Pancreas (tissue), 10 donors: ENCODE data around the gene ITPRIPL2. TPM values are rescaled to one million over a fixed set of nuclear protein-coding genes. Genes with fewer than 3 reads are reported as not detected.

Source experiments
- ATAC-seq, 4 donors: fragments of 200-7000 bp; cut with Tn5 transposase; one replicate each; pipeline versions ENCODE4 v1.8.0 to v1.9.1; 2020; ENCODE audit warnings: mild to moderate bottlenecking in 4 of 4, moderate library complexity in 4 of 4
- DNase-seq, 6 donors: peaks; one replicate each; pipeline ENCODE4 v3.0.0-alpha.2; 2020
- FAIRE-seq: peaks from 2 replicates; lab custom pipeline; 2012; peaks lifted over from hg19 to GRCh38; lab: Jason Lieb, UNC
- H3K27ac ChIP-seq, 4 donors: fragments of 200-600 bp; sonication (generic); 1 replicate in 3 of 4; 2 replicates in 1 of 4; pipeline versions ENCODE4 v1.5.0 to v1.8.0; 2020
- H3K27me3 ChIP-seq, 4 donors: fragments of 200-600 bp; one replicate each; pipeline ENCODE4 v1.8.0; 2021
- H3K36me3 ChIP-seq, 3 donors: fragments of 200-600 bp; sonication (generic) in 1 of 3; one replicate each; pipeline versions ENCODE4 v1.5.0 to v1.8.0; 2020 to 2021
- H3K4me1 ChIP-seq, 3 donors: fragments of 200-600 bp; one replicate each; pipeline ENCODE4 v1.8.0; 2021
- H3K4me3 ChIP-seq, 4 donors: fragments of 200-600 bp; sonication (generic) in 2 of 4; one replicate each; pipeline versions ENCODE4 v1.5.0 to v1.8.0; 2020 to 2021
- H3K9me3 ChIP-seq, 4 donors: fragments of 200-600 bp; one replicate each; pipeline ENCODE4 v1.8.0; 2021
- WGBS, 2 donors: extraction: QIAGEN DNeasy Blood & Tissue Kit; methylation state at CpG; one replicate each; pipeline ENCODE4 v1.1.7; 2013; 5-methylcytosine and 5-hydroxymethylcytosine counted together
- intact Hi-C, 3 donors: fragments of 100-400 bp; cut with DNase I; formaldehyde crosslinking; loops; one replicate each; pipeline versions ENCODE4 v1.11.1 to v1.14.2; 2022
- polyA plus RNA-seq, 2 donors: library from polyadenylated mRNA; stranded (reverse); fragments of 200-250 nt; gene quantifications; one replicate each; pipeline ENCODE4 v1.2.3, GENCODE V29; 2013
- total RNA-seq, 6 donors: library from RNA; stranded (reverse); fragmentation: NEBNext Ultra II Directional in 4 of 6; extraction: Animal tissue kit (Norgen Biotek cat#: 25700) in 4 of 6; gene quantifications; one replicate each; pipeline versions ENCODE4 v1.2.1 to v1.2.4, GENCODE V29; 2021 to 2023
- TF ChIP-seq, protein P1 (sequence below), 4 donors: fragments of 200-600 bp; sonication (generic) in 3 of 4; IDR thresholded peaks; one replicate each; pipeline versions ENCODE4 v1.5.0 to v1.8.0; 2021; ENCODE audit warnings: antibody characterized with exemption in 4 of 4
- donor health status: healthy with polysubstance abuse.
- donor health status: DM: no; HTN: no; CAD: no; lungs with moderate emphysema.
- donor health status: DM: no; HTN: no; CAD: no.
- donor health status: control.
- donor health status: control.
- donor health status: Bipolar disorder and iron deficiency.
- donor health status: DM: yes; HTN: yes; CAD: no.
- donor health status: DM: no; HTN: no; CAD: no.
- donor health status: DM: no; HTN: no; CAD: no.
- donor health status: DM: yes; HTN: yes; CAD: no.

Gene ITPRIPL2
- total and polyA plus RNA-seq, 8 donors = 4.0 to 36.2 (median 19.8) TPM

DNA sequence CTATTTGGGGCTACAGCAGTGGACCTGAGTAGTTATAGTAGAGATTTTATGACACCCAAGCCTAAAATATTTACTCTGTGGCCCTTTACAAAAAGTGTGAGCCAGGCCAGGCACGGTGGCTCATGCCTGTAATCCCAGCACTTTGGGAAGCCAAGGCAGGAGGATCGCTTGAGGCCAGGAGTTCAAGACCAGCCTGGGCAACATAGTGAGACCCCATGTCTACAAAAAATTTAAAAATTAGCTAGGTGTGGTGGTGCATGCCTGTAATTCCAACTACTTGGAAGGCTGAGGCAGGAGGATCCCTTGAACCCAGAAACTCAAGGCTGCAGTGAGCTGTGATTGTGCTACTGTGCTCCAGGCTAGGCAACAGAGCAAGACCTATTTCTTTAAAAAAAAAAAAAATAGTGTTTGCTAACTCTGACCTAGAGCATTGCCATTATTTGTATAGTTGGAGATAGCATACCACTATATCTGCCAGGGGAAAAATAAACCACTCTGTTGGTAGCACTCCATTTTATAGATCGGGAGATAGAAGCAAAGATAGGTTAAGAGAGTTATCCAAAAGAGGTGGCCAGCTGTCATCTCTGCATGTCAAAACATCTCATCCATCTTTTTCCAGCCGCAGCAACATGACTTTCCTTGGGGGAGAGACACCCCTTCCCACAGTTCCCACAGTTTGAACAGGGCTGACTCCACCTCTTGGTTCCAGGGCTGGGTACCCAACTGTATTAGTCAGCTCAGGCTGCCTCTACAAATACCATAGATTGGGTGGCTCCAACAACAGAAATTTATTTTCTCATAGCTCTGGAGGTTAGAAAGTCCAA lies 3.0 kb upstream of the ITPRIPL2 start:
- H3K4me1 ChIP-seq = peaks cover 9 to 38% (median 16%) of the 10 kb centered on the region in 3 donors
- WGBS, 2 donors = 44 to 46% methylated on average over 4 of the region's 4 CpGs
- ATAC-seq = peak; percentile 49 to 64 (median 55)
- TF ChIP-seq, protein P1, sequence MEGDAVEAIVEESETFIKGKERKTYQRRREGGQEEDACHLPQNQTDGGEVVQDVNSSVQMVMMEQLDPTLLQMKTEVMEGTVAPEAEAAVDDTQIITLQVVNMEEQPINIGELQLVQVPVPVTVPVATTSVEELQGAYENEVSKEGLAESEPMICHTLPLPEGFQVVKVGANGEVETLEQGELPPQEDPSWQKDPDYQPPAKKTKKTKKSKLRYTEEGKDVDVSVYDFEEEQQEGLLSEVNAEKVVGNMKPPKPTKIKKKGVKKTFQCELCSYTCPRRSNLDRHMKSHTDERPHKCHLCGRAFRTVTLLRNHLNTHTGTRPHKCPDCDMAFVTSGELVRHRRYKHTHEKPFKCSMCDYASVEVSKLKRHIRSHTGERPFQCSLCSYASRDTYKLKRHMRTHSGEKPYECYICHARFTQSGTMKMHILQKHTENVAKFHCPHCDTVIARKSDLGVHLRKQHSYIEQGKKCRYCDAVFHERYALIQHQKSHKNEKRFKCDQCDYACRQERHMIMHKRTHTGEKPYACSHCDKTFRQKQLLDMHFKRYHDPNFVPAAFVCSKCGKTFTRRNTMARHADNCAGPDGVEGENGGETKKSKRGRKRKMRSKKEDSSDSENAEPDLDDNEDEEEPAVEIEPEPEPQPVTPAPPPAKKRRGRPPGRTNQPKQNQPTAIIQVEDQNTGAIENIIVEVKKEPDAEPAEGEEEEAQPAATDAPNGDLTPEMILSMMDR (IDR thresholded peaks at IDR 0.05) = no peak
- peak overlapping the region in 2 of 4 donors; percentile 20 to 43 for H3K27ac ChIP-seq
- no peaks in the 10 kb centered on the region for H3K9me3 ChIP-seq
- H3K36me3 ChIP-seq = no peaks in the 10 kb centered on the region
- intact Hi-C loops = no loop called here
- peak overlapping the region in 1 of 4 donors; percentile 1 for H3K4me3 ChIP-seq
- FAIRE-seq = no peak
- DNase-seq = peak in 3 of 6 donors; percentile 54 to 61 (median 56)
- H3K27me3 ChIP-seq = no peaks in the 10 kb centered on the region

DNA sequence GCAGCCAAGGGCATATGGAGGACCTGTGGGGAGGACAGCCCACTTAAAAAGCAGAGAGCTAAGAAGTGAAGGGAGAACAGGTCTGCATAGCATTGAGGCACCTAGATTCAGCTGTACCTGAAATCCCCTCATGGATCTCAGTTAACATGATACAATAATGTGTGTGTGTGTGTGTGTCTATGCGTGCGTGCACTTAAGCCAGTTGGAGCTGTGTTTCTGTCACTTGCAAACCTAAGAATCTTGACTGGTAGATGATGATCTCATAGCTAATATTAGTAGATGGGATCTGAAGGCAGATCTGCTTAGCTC lies 1.7 kb upstream of the ITPRIPL2 start:
- FAIRE-seq = no peak
- intact Hi-C loops = no loop called here
- no peaks in the 10 kb centered on the region for H3K27me3 ChIP-seq
- no peak for ATAC-seq
- no peak for DNase-seq
- TF ChIP-seq, protein P1 (IDR thresholded peaks at IDR 0.05) = no peak
- H3K4me1 ChIP-seq = peaks cover 22 to 49% (median 26%) of the 10 kb centered on the region in 3 donors
- no peak overlapping the region for H3K4me3 ChIP-seq
- no peaks in the 10 kb centered on the region for H3K9me3 ChIP-seq
- 93 to 94% methylated on average over 2 of the region's 2 CpGs for WGBS, 2 donors
- H3K27ac ChIP-seq = peak overlapping the region in 1 of 4 donors; percentile 43
- H3K36me3 ChIP-seq = no peaks in the 10 kb centered on the region

DNA sequence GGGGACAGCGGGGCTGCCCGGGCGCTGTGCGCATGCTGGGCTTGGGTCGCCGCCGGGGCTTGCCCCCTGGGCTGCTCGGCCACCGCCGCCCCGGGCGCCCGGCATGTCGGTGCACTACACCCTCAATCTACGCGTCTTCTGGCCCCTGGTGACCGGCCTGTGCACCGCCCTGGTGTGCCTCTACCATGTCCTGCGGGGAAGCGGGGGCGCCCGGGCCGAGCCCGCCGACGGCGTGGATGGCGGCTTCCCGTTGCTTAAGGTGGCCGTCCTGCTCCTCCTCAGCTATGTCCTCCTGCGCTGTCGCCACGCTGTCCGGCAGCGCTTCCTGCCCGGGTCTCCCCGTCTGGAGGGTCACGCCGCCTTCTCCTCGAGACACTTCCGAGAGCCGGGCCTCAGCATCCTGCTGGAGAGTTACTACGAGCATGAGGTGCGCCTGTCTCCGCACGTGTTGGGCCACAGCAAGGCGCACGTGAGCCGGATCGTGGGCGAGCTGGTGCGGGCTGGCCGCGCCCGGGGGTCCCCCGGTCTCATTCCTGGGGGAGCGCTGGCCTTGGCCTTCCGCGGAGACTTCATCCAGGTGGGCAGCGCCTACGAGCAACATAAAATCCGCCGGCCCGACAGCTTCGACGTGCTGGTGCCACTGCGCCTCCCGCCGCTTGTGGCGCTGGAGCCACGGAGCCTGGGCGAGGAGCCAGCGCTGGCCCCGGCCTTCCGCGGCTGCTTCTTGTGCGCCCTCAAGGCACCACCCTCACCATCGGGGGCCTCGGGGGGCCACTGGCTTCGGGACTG lies 789 bp downstream of the ITPRIPL2 start:
- peaks cover 25 to 62% (median 26%) of the 10 kb centered on the region in 3 donors for H3K4me1 ChIP-seq
- no peak for FAIRE-seq
- no peaks in the 10 kb centered on the region for H3K9me3 ChIP-seq
- H3K27ac ChIP-seq = peak overlapping the region; percentile 83 to 93 (median 87)
- H3K4me3 ChIP-seq = peak overlapping the region; percentile 66 to 79 (median 72)
- peak; percentile 6 to 22 (median 13) for ATAC-seq
- H3K27me3 ChIP-seq = no peaks in the 10 kb centered on the region
- TF ChIP-seq, protein P1 (IDR thresholded peaks at IDR 0.05) = no peak
- no peaks in the 10 kb centered on the region for H3K36me3 ChIP-seq
- DNase-seq = peak; percentile 54 to 88 (median 64)
- WGBS, 2 donors = 17 to 21% methylated on average over 64 to 80 of the region's 80 CpGs
- intact Hi-C loops = no loop called here

DNA sequence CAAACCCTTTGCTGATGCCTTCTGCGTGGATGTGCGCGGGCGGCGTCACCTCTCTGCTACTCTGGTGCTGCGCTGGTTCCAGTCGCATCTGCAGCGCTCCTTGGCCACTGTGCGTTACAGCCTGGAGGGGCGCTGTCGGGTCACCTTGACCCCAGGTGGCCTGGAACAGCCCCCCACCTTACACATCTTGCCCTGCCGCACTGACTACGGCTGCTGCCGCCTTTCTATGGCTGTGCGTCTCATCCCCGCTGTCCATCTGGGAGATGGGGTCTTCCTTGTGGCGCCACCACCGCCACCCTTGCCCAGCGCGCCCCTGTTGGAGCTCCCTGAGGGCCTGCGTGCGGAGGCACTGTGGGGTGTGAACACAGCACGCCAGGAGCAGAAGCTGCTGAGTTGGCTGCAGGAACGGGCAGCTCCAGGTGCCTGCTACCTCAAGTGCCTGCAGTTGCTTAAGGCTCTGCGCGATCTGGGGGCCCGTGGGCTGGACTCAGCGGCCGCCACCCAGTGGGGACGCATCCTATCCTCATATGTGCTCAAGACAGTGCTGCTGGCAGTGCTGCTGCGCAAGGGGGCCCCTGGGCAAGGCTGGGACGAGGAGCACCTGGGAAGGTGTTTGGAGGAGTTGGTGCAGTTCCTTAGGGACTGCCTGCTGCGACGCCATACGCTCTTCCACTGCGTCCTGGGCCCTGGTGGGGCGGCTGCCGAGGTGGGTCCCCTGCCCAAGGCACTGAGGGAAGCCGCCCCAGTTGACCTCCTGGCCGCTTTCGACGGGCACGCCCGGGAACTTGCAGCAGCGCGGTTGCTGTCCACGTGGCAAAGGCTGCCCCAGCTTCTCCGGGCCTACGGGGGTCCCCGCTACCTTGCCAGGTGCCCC lies 1.6 kb downstream of the ITPRIPL2 start:
- Histone ChIP-seq H3K36me3 (no peaks in the 10 kb centered on the region), H3K9me3 (no peaks in the 10 kb centered on the region), H3K27ac (peak overlapping the region in 3 of 4 donors; percentile 83 to 93 (median 89)), H3K4me1 (peaks cover 23 to 59% (median 25%) of the 10 kb centered on the region in 3 donors), H3K27me3 (no peaks in the 10 kb centered on the region), H3K4me3 (peak overlapping the region in 3 of 4 donors; percentile 69 to 79 (median 75))
- intact Hi-C loops = no loop called here
- no peak for ATAC-seq
- WGBS, 2 donors = 87 to 92% methylated on average over 50 of the region's 50 CpGs
- no peak for FAIRE-seq
- TF ChIP-seq, protein P1 (IDR thresholded peaks at IDR 0.05) = no peak
- peak in 3 of 6 donors; percentile 32 to 79 (median 43) for DNase-seq
